Panc1 (cell line): Measurements from ENCODE around the gene ZNF503. TPM values are rescaled to one million over a fixed set of nuclear protein-coding genes. Genes with fewer than 3 reads are reported as not detected.

Source experiments
- ATAC-seq: fragments of 200-7000 bp; cut with Tn5 transposase; 2 replicates; pipeline ENCODE4 v1.9.1; 2020; ENCODE audit warnings: mild to moderate bottlenecking, moderate library complexity
- BruUV-seq: library from RNA; stranded (reverse); fragments of 400-500 nt; replicated peaks from 2 replicates; lab custom pipeline; 2021; lab: Mats Ljungman, UMichigan
- CTCF ChIA-PET: fragments of 300-600 bp; sonication (Branson Sonifier 250); formaldehyde crosslinking; loops from one replicate; lab custom pipeline; 2022; ENCODE audit warnings: antibody characterized with exemption; lab: Charles Lee
- POLR2A ChIA-PET: fragments of 300-600 bp; sonication (Branson Sonifier 250); formaldehyde crosslinking; loops from one replicate; lab custom pipeline; 2022; ENCODE audit warnings: antibody characterized with exemption; lab: Charles Lee
- DNase-seq: peaks from one replicate; pipeline ENCODE4 v3.0.0-alpha.2; 2010; ENCODE audit warnings: low read depth, low spot score
- H3K27ac ChIP-seq: 2 replicates; pipeline ENCODE4 v1.5.1; 2011; ENCODE audit warnings: mild to moderate bottlenecking, low read length, inconsistent platforms
- H3K27me3 ChIP-seq: fragments of 200-500 bp; sonication (Bioruptor generic); 2 replicates; pipeline ENCODE4 v1.6.0; 2014; ENCODE audit warnings: low read length, inconsistent platforms; ENCODE audit not compliant: control insufficient read depth, insufficient read depth
- H3K36me3 ChIP-seq: fragments of 200-500 bp; sonication (Bioruptor generic); 2 replicates; pipeline ENCODE4 v1.5.1; 2014; ENCODE audit warnings: inconsistent platforms, mild to moderate bottlenecking, low read length, moderate library complexity; ENCODE audit not compliant: control insufficient read depth, insufficient read depth
- H3K4me1 ChIP-seq: 2 replicates; pipeline ENCODE4 v1.5.1; 2011; ENCODE audit warnings: inconsistent platforms, mild to moderate bottlenecking, low read length, moderate library complexity; ENCODE audit not compliant: control insufficient read depth, insufficient read depth
- H3K4me3 ChIP-seq, 2 experiments: 2 replicates each; pipeline ENCODE4 v1.5.1; 2011 to 2012; ENCODE audit warnings: low read depth in 2 of 2, low read length in 2 of 2, mild to moderate bottlenecking in 2 of 2, inconsistent platforms in 1 of 2, moderate library complexity in 1 of 2
- H3K9me3 ChIP-seq: fragments of 200-500 bp; sonication (Bioruptor generic); 2 replicates; pipeline ENCODE4 v1.5.1; 2014; ENCODE audit warnings: low read depth, mild to moderate bottlenecking, inconsistent platforms, low read length, moderate library complexity; ENCODE audit not compliant: control insufficient read depth, insufficient read depth
- POLR2AphosphoS5 ChIP-seq: IDR thresholded peaks from 2 replicates; pipeline ENCODE4 v1.6.1; 2012; ENCODE audit warnings: mild to moderate bottlenecking, low read depth, low read length, moderate library complexity
- SIN3A ChIP-seq: IDR thresholded peaks from 2 replicates; pipeline ENCODE4 v1.6.1; 2012; ENCODE audit warnings: low read depth, mild to moderate bottlenecking, low read length, moderate library complexity, borderline replicate concordance; ENCODE audit not compliant: insufficient read depth
- TCF7L2 ChIP-seq: IDR thresholded peaks from 2 replicates; pipeline ENCODE4 v1.6.1; 2011; ENCODE audit warnings: mild to moderate bottlenecking, low read depth, low read length, inconsistent platforms
- in situ Hi-C: cut with HindIII; loops from 2 replicates; pipeline ENCODE4 v1.10.0; 2016; ENCODE audit warnings: low sequenced_read_pairs, low pct_unique_long_range_greater_than_20kb
- intact Hi-C: fragments of 100-400 bp; cut with micrococcal nuclease; formaldehyde crosslinking; loops from one replicate; pipeline ENCODE4 v1.10.0; 2022; ENCODE audit not compliant: unreplicated experiment
- total RNA-seq: library from RNA; stranded (reverse); gene quantifications from one replicate; pipeline ENCODE4 v1.2.1, GENCODE V29; 2021; ENCODE audit not compliant: unreplicated experiment
- TF ChIP-seq, protein P1 (sequence below), 2 experiments: IDR thresholded peaks; 2 replicates each; pipeline ENCODE4 v1.6.1; 2011 to 2012; ENCODE audit warnings: low read depth in 2 of 2, control low read depth in 1 of 2, low read length in 1 of 2, mild to moderate bottlenecking in 1 of 2, moderate library complexity in 1 of 2; ENCODE audit not compliant: insufficient read depth in 1 of 2
- TF ChIP-seq, protein P2 (sequence below): fragments of 450-650 bp; IDR thresholded peaks from 2 replicates; pipeline ENCODE4 v1.5.1; 2017; ENCODE audit warnings: mild to moderate bottlenecking

Gene ZNF503
- total RNA-seq, 1 experiment from 2014 or later: 10.4 TPM

DNA sequence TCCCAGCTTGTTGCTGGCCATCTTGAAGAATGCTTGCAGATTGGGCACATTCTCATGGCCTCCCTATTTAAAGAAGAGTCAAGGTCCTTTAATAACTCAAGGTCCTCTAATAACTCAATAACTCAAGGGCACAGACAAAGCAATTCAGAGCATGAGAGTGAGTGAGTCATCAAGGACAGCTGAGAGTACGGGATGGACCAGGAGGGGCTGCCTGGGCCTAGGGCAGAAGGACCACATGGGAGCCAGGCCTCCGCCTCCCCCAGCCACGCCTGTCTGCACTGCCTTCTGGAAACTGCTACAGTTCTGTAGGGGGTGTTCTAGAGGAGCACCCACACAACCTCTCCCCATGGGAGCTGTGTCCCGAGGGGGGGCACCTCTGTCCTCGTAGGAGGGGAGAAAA, 48.9 kb downstream of the ZNF503 start:
- no peak for TF ChIP-seq TCF7L2
- TF ChIP-seq, protein P1, sequence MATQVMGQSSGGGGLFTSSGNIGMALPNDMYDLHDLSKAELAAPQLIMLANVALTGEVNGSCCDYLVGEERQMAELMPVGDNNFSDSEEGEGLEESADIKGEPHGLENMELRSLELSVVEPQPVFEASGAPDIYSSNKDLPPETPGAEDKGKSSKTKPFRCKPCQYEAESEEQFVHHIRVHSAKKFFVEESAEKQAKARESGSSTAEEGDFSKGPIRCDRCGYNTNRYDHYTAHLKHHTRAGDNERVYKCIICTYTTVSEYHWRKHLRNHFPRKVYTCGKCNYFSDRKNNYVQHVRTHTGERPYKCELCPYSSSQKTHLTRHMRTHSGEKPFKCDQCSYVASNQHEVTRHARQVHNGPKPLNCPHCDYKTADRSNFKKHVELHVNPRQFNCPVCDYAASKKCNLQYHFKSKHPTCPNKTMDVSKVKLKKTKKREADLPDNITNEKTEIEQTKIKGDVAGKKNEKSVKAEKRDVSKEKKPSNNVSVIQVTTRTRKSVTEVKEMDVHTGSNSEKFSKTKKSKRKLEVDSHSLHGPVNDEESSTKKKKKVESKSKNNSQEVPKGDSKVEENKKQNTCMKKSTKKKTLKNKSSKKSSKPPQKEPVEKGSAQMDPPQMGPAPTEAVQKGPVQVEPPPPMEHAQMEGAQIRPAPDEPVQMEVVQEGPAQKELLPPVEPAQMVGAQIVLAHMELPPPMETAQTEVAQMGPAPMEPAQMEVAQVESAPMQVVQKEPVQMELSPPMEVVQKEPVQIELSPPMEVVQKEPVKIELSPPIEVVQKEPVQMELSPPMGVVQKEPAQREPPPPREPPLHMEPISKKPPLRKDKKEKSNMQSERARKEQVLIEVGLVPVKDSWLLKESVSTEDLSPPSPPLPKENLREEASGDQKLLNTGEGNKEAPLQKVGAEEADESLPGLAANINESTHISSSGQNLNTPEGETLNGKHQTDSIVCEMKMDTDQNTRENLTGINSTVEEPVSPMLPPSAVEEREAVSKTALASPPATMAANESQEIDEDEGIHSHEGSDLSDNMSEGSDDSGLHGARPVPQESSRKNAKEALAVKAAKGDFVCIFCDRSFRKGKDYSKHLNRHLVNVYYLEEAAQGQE (IDR thresholded peaks at IDR 0.05; ENCODE audit: insufficient read depth in 1 of 2, low read depth in 2 of 2, low read length in 1 of 2): no peak
- TF ChIP-seq SIN3A: no peak
- TF ChIP-seq POLR2AphosphoS5: no peak
- TF ChIP-seq, protein P2, sequence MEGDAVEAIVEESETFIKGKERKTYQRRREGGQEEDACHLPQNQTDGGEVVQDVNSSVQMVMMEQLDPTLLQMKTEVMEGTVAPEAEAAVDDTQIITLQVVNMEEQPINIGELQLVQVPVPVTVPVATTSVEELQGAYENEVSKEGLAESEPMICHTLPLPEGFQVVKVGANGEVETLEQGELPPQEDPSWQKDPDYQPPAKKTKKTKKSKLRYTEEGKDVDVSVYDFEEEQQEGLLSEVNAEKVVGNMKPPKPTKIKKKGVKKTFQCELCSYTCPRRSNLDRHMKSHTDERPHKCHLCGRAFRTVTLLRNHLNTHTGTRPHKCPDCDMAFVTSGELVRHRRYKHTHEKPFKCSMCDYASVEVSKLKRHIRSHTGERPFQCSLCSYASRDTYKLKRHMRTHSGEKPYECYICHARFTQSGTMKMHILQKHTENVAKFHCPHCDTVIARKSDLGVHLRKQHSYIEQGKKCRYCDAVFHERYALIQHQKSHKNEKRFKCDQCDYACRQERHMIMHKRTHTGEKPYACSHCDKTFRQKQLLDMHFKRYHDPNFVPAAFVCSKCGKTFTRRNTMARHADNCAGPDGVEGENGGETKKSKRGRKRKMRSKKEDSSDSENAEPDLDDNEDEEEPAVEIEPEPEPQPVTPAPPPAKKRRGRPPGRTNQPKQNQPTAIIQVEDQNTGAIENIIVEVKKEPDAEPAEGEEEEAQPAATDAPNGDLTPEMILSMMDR: no peak
- ATAC-seq (no peak), DNase-seq (no peak)
- Histone ChIP-seq H3K27ac (no peak overlapping the region), H3K36me3 (no peaks in the 10 kb centered on the region), H3K27me3 (peaks cover 16% of the 10 kb centered on the region; the same call in 1 of the 2 replicates), H3K4me3 (no peak overlapping the region), H3K4me1 (no peaks in the 10 kb centered on the region), H3K9me3 (no peaks in the 10 kb centered on the region)
- intact Hi-C loops (no loop called here), in situ Hi-C loops (no loop called here)
- no TSS peak for BruUV-seq
- POLR2A ChIA-PET: no interaction called here
- CTCF ChIA-PET: no interaction called here

DNA sequence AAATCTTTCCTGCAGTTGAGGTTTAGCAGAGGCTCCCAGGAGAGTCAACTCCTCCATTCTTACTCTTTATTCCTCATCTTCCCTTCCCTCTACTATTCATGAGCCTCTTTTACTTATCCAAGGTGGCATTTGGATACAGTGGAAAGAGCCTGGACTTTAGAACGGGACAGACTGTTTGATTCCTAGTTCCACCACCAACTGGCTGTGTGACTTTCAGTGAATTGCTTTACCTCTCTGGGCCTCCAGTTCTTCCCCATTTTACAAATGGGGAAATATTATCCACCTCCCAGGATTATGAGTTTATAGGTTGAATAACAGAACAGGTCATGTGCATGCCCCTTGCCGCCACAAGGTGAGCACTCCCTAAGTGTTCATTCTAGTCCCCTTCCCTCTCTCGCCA, 49.9 kb downstream of the ZNF503 start:
- CTCF ChIA-PET: no interaction called here

More for the DNA sequence above, 49.9 kb downstream of the ZNF503 start:
- Histone ChIP-seq H3K4me3 (no peak overlapping the region), H3K36me3 (no peaks in the 10 kb centered on the region), H3K27me3 (peaks cover 16% of the 10 kb centered on the region; the same call in 1 of the 2 replicates), H3K4me1 (no peaks in the 10 kb centered on the region), H3K9me3 (no peaks in the 10 kb centered on the region), H3K27ac (no peak overlapping the region)
- in situ Hi-C loops: no loop called here
- POLR2A ChIA-PET: no interaction called here
- intact Hi-C loops: no loop called here
- ATAC-seq: no peak
- TF ChIP-seq, protein P1 (IDR thresholded peaks at IDR 0.05; ENCODE audit: insufficient read depth in 1 of 2, low read depth in 2 of 2, low read length in 1 of 2): no peak
- no peak for TF ChIP-seq SIN3A
- TF ChIP-seq TCF7L2: no peak
- no peak for TF ChIP-seq POLR2AphosphoS5
- TF ChIP-seq, protein P2: no peak
- DNase-seq: no peak
- BruUV-seq: no TSS peak
